NCI-H187 treated with DMSO at 0.1 percent for 48 hours (cell line): Measurements from ENCODE around the gene DEAF1.

ENCODE experiments used
- DNase-seq: peaks from one replicate; lab custom pipeline; 2025; lab: John Stamatoyannopoulos, UW

Gene DEAF1

GRCh38 chr11:611001-611996 is 83.7 kb downstream of the DEAF1 start:
- no peak for DNase-seq

- DNase-seq = no peak
These were observed 84.7 kb downstream of the DEAF1 start for GRCh38 chr11:610146-610801.

- DNase-seq = no peak
These were observed 85.6 kb downstream of the DEAF1 start for GRCh38 chr11:609341-609811.

GRCh38 chr11:608791-609251 is 86.2 kb downstream of the DEAF1 start:
- no peak for DNase-seq

- DNase-seq = no peak
These were observed 86.9 kb downstream of the DEAF1 start for GRCh38 chr11:607971-608659.

GRCh38 chr11:607020-607780 is 87.8 kb downstream of the DEAF1 start:
- no peak for DNase-seq

- no peak for DNase-seq
These were observed 88.8 kb downstream of the DEAF1 start for GRCh38 chr11:606245-606644.

GRCh38 chr11:605286-606129 is 89.5 kb downstream of the DEAF1 start:
- DNase-seq = no peak

GRCh38 chr11:603154-603553 is 91.9 kb downstream of the DEAF1 start:
- DNase-seq = no peak

GRCh38 chr11:601573-602245 is 93.3 kb downstream of the DEAF1 start:
- no peak for DNase-seq

GRCh38 chr11:598005-598680 is 96.9 kb downstream of the DEAF1 start:
- DNase-seq = no peak

- no peak for DNase-seq
These were observed 97.8 kb downstream of the DEAF1 start for GRCh38 chr11:597166-597725.

- DNase-seq = no peak
These were observed 98.6 kb downstream of the DEAF1 start for GRCh38 chr11:596374-596773.

- DNase-seq = no peak
These were observed 99.6 kb downstream of the DEAF1 start for GRCh38 chr11:595400-595799.
